GM19372 (cell line): ENCODE data around the gene SHISA3.
"Not testable (repeated sequence)": the region's sequence is repeated elsewhere in the genome, so short reads cannot be mapped to it uniquely, and the experiment has no call there.

ENCODE experiments used
- ATAC-seq: cut with Tn5 transposase; IDR thresholded peaks from one replicate; pipeline ENCODE4 v1.9.1; 2021; ENCODE audit warnings: mild to moderate bottlenecking, low read depth, moderate library complexity; ENCODE audit not compliant: unreplicated experiment

Gene SHISA3

DNA sequence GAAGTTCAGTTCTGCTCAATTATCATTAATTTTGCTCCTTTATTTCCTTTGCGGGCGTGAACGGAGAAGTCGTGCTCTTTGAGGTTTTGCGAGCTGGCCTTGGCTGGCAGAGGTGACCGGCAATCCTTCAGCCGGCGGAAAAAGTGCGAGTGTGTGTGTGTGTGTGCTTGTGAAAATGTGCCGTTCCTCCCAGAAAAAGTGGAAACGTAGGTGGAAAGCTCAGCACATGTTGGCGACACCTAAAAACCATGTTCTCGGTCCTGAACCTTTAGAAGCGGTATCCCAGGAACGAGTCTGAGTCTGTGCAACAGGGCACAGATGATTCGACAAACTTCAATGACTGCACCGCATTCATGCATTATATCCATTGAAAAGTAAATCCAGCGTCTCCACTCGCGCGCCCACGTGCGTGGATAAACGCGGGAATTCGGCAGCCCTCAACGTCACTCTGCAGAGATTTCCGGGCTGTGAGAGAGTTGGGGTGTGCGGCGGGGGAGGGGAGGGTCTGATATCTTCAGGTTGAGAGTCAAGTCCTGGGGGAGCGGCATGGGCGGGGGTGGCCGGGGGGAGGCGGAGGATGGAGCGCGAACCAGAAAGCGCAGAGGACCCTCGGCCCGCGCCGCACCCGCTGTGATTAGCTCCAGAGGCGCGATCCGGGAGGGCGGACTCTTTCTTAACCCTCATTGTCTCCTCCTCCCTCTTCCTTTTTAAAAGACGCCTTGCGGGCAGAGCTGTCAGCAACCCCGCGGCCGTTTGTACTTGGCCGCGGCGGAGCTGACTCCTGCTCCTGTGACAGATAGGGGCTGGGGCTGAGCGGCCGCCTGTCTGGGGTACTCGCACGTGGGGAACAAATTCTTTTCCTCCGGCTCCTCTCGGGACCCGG is at the start of gene SHISA3:
TSS of gene SHISA3 (plus strand) at position 737 of the 883 bp plus-strand sequence. CDS start 569 bp downstream, outside the sequence.
- peak; percentile 46 for ATAC-seq

GRCh38 chr4:42348247-42348646 is 49.0 kb upstream of the SHISA3 start:
- ATAC-seq: no peak

GRCh38 chr4:42348692-42349091 is 48.6 kb upstream of the SHISA3 start:
- ATAC-seq: no peak

GRCh38 chr4:42350611-42351182 is 46.6 kb upstream of the SHISA3 start:
- ATAC-seq: no peak

- ATAC-seq: no peak
Measured at GRCh38 chr4:42352049-42352448, 45.2 kb upstream of the SHISA3 start.

- no peak for ATAC-seq
Measured at GRCh38 chr4:42357325-42357724, 40.0 kb upstream of the SHISA3 start.

- no peak for ATAC-seq
Measured at GRCh38 chr4:42359711-42360110, 37.6 kb upstream of the SHISA3 start.

DNA sequence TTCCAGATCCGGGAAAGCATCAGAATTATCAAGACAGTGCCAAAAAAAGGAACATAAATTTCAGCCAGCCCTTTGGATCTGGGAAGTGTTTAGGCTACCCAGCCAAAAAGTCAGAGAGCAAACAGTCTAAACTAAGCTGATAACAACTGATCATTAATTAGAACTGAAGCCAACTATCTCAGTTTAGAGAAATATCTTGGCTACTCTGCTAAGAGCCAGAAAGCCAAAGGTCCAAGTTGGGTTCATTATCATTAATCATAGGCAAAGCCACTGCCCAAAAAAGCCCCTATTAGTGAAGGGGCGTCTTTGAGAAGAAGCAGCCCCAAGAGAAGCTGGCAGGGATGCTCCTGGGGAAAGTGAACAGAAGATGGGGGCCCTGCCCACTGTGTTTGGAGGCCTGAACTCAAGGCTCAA is 37.0 kb upstream of the SHISA3 start:
- ATAC-seq: no peak

GRCh38 chr4:42361456-42361855 is 35.8 kb upstream of the SHISA3 start:
- no peak for ATAC-seq

GRCh38 chr4:42362591-42362990 is 34.7 kb upstream of the SHISA3 start:
- ATAC-seq: no peak

DNA sequence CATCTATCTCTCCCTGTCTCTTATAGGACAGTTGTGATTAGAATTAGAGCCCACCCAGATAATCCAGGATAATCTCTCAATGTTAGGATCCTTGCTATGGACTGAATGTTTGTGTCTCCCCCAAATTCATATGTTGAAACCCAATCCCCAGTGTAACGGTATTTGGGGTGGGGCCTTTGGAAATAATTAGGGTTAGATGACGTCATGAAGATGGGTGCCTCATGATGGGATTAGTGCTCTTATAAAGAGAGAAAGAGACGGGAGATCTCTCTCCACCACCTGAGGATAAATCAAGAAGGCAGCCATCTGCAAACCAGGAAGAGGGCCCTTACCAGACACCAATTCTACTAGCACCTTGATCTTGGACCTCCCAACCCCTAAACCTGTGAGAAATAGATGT is 33.7 kb upstream of the SHISA3 start:
- no peak for ATAC-seq

- no peak for ATAC-seq
Measured at GRCh38 chr4:42364266-42365053, 32.8 kb upstream of the SHISA3 start.

DNA sequence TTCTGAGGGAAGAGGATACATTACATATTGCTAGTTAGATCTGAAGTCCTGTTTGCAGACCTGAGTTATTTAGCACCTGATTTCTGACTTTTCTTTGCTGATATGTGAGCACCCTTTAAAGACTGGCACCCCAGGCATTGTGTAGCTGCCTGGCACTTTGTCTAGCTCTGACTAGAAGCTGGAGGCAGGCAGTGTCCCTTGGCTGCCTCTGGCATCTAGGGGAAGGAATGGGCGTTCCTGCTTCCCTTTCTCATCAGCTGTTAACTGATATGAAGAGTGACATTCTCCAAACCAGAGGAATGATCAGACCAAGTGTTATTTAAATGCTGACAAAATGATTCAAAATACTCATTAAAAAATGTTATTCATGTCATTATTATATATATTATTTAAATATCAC is 30.3 kb upstream of the SHISA3 start:
- ATAC-seq: no peak

GRCh38 chr4:42369489-42369888 is 27.8 kb upstream of the SHISA3 start:
- ATAC-seq: no peak

GRCh38 chr4:42371305-42372252 is 25.7 kb upstream of the SHISA3 start:
- ATAC-seq: no peak

GRCh38 chr4:42372303-42372702 is 25.0 kb upstream of the SHISA3 start:
- not testable (repeated sequence) for ATAC-seq

- no peak for ATAC-seq
Measured at GRCh38 chr4:42377497-42377896, 19.8 kb upstream of the SHISA3 start.

- ATAC-seq: no peak
Measured at GRCh38 chr4:42381666-42382065, 15.6 kb upstream of the SHISA3 start.

GRCh38 chr4:42385516-42385915 is 11.8 kb upstream of the SHISA3 start:
- no peak for ATAC-seq
